ENCODE data around the gene NRG4. TPM values are rescaled to one million over a fixed set of nuclear protein-coding genes. Genes with fewer than 3 reads are reported as not detected.

NRG4 gene
- total RNA-seq, 1 experiment from 2014 or later: not detected

GRCh38 chr15:75930866-75931265, 81.4 kb downstream of the NRG4 start:
- H4K20me1 ChIP-seq (ENCODE audit: control insufficient read depth, insufficient read depth, insufficient read length): no peaks in the 10 kb centered on the region
- WGBS (ENCODE audit: extremely low coverage, insufficient read length, low lambda C conversion rate): no CpG with 5 or more reads among the region's 2 CpGs
- Mint-ChIP-seq H3K4me1 (peaks cover 22% of the 10 kb centered on the region in 2 experiments), H3K4me3 (no peak overlapping the region), H3K27me3 (ENCODE audit: low read depth) (no peaks in the 10 kb centered on the region), H3K36me3 (ENCODE audit: insufficient read depth in 1 of 3, low read depth in 3 of 3) (peaks cover 15 to 55% (median 46%) of the 10 kb centered on the region in 3 experiments; a peak in 6 of 7 replicates), H3K27ac (no peak overlapping the region), H3K9me3 (no peaks in the 10 kb centered on the region)
- DNase-seq: no peak
- peaks cover 8% of the 10 kb centered on the region for H3K4me1 ChIP-seq (ENCODE audit: insufficient read depth, low read length)
- no peaks in the 10 kb centered on the region for H3K27me3 ChIP-seq (ENCODE audit: insufficient read depth, low read length)
- H2BK5ac ChIP-seq (ENCODE audit: insufficient read length, low read length): no peak overlapping the region
- TF ChIP-seq CTCF (conservative IDR thresholded peaks at IDR 0.05): no peak
- no peaks in the 10 kb centered on the region for H3K9me3 ChIP-seq (ENCODE audit: control insufficient read depth, low read depth, low read length)
- no peak overlapping the region for H4K8ac ChIP-seq (replicated peaks; ENCODE audit: insufficient read length, low read depth, low read length)
- 0 out of 2 replicates have a peak, but pooled peaks cover 1% of the 10 kb centered on the region for H3K79me2 ChIP-seq (ENCODE audit: insufficient read depth, low read length)
- H3K79me1 ChIP-seq (ENCODE audit: insufficient read depth, low read depth, low read length, poor library complexity, severe bottlenecking): no peaks in the 10 kb centered on the region
- no peak overlapping the region for H2BK120ac ChIP-seq (ENCODE audit: low read depth, low read length, poor library complexity, severe bottlenecking)
- H4K5ac ChIP-seq (ENCODE audit: insufficient read length, low read depth, low read length): no peak overlapping the region
- no peak overlapping the region for H3K18ac ChIP-seq (ENCODE audit: insufficient read length, low read depth, low read length)
- H2BK12ac ChIP-seq (ENCODE audit: insufficient read length, low read depth, low read length): no peak overlapping the region
- no peak overlapping the region for H4K91ac ChIP-seq (ENCODE audit: insufficient read length, low read depth, low read length)
- no peak overlapping the region for H3K4me2 ChIP-seq (ENCODE audit: insufficient read depth, insufficient read length, low read length)
- H3K56ac ChIP-seq (ENCODE audit: insufficient read length, low read depth, low read length): no peak overlapping the region
- no peak overlapping the region for H3T11ph ChIP-seq (ENCODE audit: low read length)
- no peak overlapping the region for H3K4ac ChIP-seq (ENCODE audit: low read depth, low read length)
- H3K23ac ChIP-seq (ENCODE audit: insufficient read length, low read depth, low read length): no peak overlapping the region
- H3K9ac ChIP-seq (ENCODE audit: extremely low read depth, insufficient read length, low read length): no peak overlapping the region
- H3K27ac ChIP-seq (ENCODE audit: insufficient read length, low read depth, low read length): no peak overlapping the region
- H3K14ac ChIP-seq (ENCODE audit: insufficient read depth, low read length): no peak overlapping the region
- H2AK5ac ChIP-seq (ENCODE audit: insufficient read length, low read length): no peak overlapping the region
- no peak overlapping the region for H2BK20ac ChIP-seq (ENCODE audit: low read depth, low read length, poor library complexity, severe bottlenecking)
- no peaks in the 10 kb centered on the region for H3K23me2 ChIP-seq (ENCODE audit: insufficient read length, low read depth, low read length, poor library complexity, severe bottlenecking)
- no peak overlapping the region for H2BK15ac ChIP-seq (ENCODE audit: low read depth, low read length)
- H2AFZ ChIP-seq (ENCODE audit: low read length): no peak overlapping the region

All from H9 (cell line).